A549 (cell line): ENCODE data around the gene TBC1D3I.
"Not testable (repeated sequence)": the region's sequence is repeated elsewhere in the genome, so short reads cannot be mapped to it uniquely, and the experiment has no call there.

Experiments
- HMGXB4 ChIP-seq: fragments of 250-450 bp; sonication (Bioruptor Pico); IDR thresholded peaks from 2 replicates; pipeline ENCODE4 v1.5.0; 2021; ENCODE audit warnings: mild to moderate bottlenecking, moderate library complexity, borderline replicate concordance
- MAX ChIP-seq: IDR thresholded peaks from 2 replicates; pipeline ENCODE4 v1.6.1; 2012
- PBX3 ChIP-seq: IDR thresholded peaks from 2 replicates; pipeline ENCODE4 v1.6.1; 2012
- POLR2A ChIP-seq: IDR thresholded peaks from 2 replicates; pipeline ENCODE4 v1.6.1; 2012; ENCODE audit warnings: mild to moderate bottlenecking, low read length
- ZC3H11A ChIP-seq: fragments of 450-650 bp; IDR thresholded peaks from 2 replicates; pipeline ENCODE4 v1.6.1; 2014; ENCODE audit warnings: antibody characterized with exemption, mild to moderate bottlenecking
- TF ChIP-seq, protein P1 (sequence below): fragments of >200 bp; sonication (Bioruptor Twin); formaldehyde crosslinking; IDR thresholded peaks from 3 replicates; pipeline ENCODE4 v1.5.1; 2016

DNA sequence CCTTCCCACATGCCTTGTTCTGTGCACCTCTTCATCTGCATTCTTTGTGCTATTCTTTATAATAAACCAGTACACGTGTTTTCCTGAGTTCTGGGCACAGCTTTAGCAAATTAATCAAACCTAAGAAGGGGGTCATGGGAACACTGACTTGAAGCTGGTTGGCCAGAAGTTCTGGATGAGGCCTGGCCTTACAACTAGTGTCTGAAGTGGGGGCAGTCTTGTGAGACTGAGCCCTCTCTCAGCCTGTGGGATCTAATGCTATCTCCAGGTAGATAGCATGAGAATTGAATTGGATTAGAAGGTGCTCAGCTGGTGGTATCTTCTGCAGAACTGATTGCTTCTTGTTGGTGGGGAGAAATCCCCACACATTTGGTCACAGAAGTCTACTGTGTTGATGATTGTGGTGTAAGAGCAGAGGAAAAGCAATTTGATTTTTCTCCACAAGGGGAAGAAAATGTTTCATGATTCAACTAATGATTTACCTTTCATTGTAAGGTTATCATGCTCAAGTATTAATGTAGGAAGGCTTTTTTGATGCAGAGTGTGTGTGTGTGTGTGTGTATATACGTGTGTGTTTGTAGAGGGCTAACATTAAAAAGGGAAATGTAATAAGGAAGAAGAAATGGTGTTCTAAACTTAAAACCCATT, 25.7 kb upstream of the TBC1D3I start:
- TF ChIP-seq, protein P1, sequence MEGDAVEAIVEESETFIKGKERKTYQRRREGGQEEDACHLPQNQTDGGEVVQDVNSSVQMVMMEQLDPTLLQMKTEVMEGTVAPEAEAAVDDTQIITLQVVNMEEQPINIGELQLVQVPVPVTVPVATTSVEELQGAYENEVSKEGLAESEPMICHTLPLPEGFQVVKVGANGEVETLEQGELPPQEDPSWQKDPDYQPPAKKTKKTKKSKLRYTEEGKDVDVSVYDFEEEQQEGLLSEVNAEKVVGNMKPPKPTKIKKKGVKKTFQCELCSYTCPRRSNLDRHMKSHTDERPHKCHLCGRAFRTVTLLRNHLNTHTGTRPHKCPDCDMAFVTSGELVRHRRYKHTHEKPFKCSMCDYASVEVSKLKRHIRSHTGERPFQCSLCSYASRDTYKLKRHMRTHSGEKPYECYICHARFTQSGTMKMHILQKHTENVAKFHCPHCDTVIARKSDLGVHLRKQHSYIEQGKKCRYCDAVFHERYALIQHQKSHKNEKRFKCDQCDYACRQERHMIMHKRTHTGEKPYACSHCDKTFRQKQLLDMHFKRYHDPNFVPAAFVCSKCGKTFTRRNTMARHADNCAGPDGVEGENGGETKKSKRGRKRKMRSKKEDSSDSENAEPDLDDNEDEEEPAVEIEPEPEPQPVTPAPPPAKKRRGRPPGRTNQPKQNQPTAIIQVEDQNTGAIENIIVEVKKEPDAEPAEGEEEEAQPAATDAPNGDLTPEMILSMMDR: not testable (repeated sequence)
- not testable (repeated sequence) for TF ChIP-seq POLR2A; HMGXB4 (CRISPR knock-in tag); ZC3H11A; PBX3; MAX
